Glutamatergic neuron (in vitro differentiated cells): Measurements from ENCODE around the gene PRIM2. TPM values are rescaled to one million over a fixed set of nuclear protein-coding genes. Genes with fewer than 3 reads are reported as not detected.
"Not testable (repeated sequence)": the region's sequence is repeated elsewhere in the genome, so short reads cannot be mapped to it uniquely, and the experiment has no call there.

Experiments
- DNase-seq: peaks from one replicate; pipeline ENCODE4 v3.0.0; 2022
- H3K27ac Mint-ChIP-seq: one replicate; pipeline ENCODE4 v1.8.0; 2020; ENCODE audit warnings: mild to moderate bottlenecking, mixed read lengths, inconsistent platforms; ENCODE audit not compliant: unreplicated experiment
- H3K27me3 Mint-ChIP-seq: one replicate; pipeline ENCODE4 v1.8.0; 2020; ENCODE audit warnings: mild to moderate bottlenecking, moderate library complexity, mixed read lengths, inconsistent platforms; ENCODE audit not compliant: unreplicated experiment
- H3K36me3 Mint-ChIP-seq: one replicate; pipeline ENCODE4 v1.8.0; 2020; ENCODE audit warnings: mild to moderate bottlenecking, mixed read lengths, inconsistent platforms; ENCODE audit not compliant: unreplicated experiment
- H3K4me1 Mint-ChIP-seq: one replicate; pipeline ENCODE4 v1.8.0; 2020; ENCODE audit warnings: mild to moderate bottlenecking, low read depth, mixed read lengths, inconsistent platforms; ENCODE audit not compliant: unreplicated experiment
- H3K4me3 Mint-ChIP-seq: one replicate; pipeline ENCODE4 v1.8.0; 2020; ENCODE audit warnings: mild to moderate bottlenecking, mixed read lengths, inconsistent platforms; ENCODE audit not compliant: unreplicated experiment
- H3K9me3 Mint-ChIP-seq: one replicate; pipeline ENCODE4 v1.8.0; 2020; ENCODE audit warnings: mild to moderate bottlenecking, moderate library complexity, mixed read lengths, inconsistent platforms; ENCODE audit not compliant: unreplicated experiment
- CTCF ChIP-seq: fragments of 200-600 bp; sonication (generic); IDR thresholded peaks from one replicate; pipeline ENCODE4 v1.5.0; 2021; ENCODE audit not compliant: partially characterized antibody, unreplicated experiment
- total RNA-seq: library from RNA; stranded (reverse); fragmentation: NEBNext Ultra II Directional; extraction: Animal tissue kit (Norgen Biotek cat#: 25700); gene quantifications from one replicate; pipeline ENCODE4 v1.2.1, GENCODE V29; 2021; ENCODE audit not compliant: unreplicated experiment

The PRIM2 gene
- total RNA-seq, 1 donor from 2014 or later: 15.3 TPM

- H3K27me3 Mint-ChIP-seq: no peaks in the 10 kb centered on the region
- H3K27ac Mint-ChIP-seq: no peak overlapping the region
- no peak overlapping the region for H3K4me3 Mint-ChIP-seq
- DNase-seq: no peak
- TF ChIP-seq CTCF: no peak
- H3K4me1 Mint-ChIP-seq: no peaks in the 10 kb centered on the region
- no peaks in the 10 kb centered on the region for H3K9me3 Mint-ChIP-seq
- no peaks in the 10 kb centered on the region for H3K36me3 Mint-ChIP-seq
Observed at GRCh38 chr6:57303931-57304681, 13.3 kb upstream of the PRIM2 start.

- no peaks in the 10 kb centered on the region for H3K4me1 Mint-ChIP-seq
- no peak for TF ChIP-seq CTCF
- no peak for DNase-seq
- no peaks in the 10 kb centered on the region for H3K27me3 Mint-ChIP-seq
- H3K4me3 Mint-ChIP-seq: no peak overlapping the region
- peaks cover under 1% of the 10 kb centered on the region for H3K9me3 Mint-ChIP-seq
- no peaks in the 10 kb centered on the region for H3K36me3 Mint-ChIP-seq
- no peak overlapping the region for H3K27ac Mint-ChIP-seq
Observed at GRCh38 chr6:57305107-57305506, 12.3 kb upstream of the PRIM2 start.

- peaks cover 4% of the 10 kb centered on the region for H3K9me3 Mint-ChIP-seq
- H3K4me1 Mint-ChIP-seq: no peaks in the 10 kb centered on the region
- H3K4me3 Mint-ChIP-seq: no peak overlapping the region
- no peaks in the 10 kb centered on the region for H3K36me3 Mint-ChIP-seq
- no peaks in the 10 kb centered on the region for H3K27me3 Mint-ChIP-seq
- DNase-seq: no peak
- no peak overlapping the region for H3K27ac Mint-ChIP-seq
- TF ChIP-seq CTCF: no peak
Observed at GRCh38 chr6:57305761-57306160, 11.7 kb upstream of the PRIM2 start.

- Mint-ChIP-seq H3K36me3 (no peaks in the 10 kb centered on the region), H3K4me3 (no peak overlapping the region), H3K4me1 (no peaks in the 10 kb centered on the region), H3K27ac (no peak overlapping the region), H3K27me3 (no peaks in the 10 kb centered on the region), H3K9me3 (peaks cover 4% of the 10 kb centered on the region)
- no peak for DNase-seq
- TF ChIP-seq CTCF: no peak
Observed at GRCh38 chr6:57306273-57306672, 11.2 kb upstream of the PRIM2 start.

GRCh38 chr6:57307850-57308249 lies 9.6 kb upstream of the PRIM2 start:
- Mint-ChIP-seq H3K36me3 (no peaks in the 10 kb centered on the region), H3K27me3 (no peaks in the 10 kb centered on the region), H3K4me3 (no peak overlapping the region), H3K27ac (no peak overlapping the region), H3K9me3 (peaks cover 4% of the 10 kb centered on the region), H3K4me1 (no peaks in the 10 kb centered on the region)
- TF ChIP-seq CTCF: no peak
- no peak for DNase-seq

GRCh38 chr6:57308755-57309154 lies 8.7 kb upstream of the PRIM2 start:
- not testable (repeated sequence) for H3K27ac Mint-ChIP-seq, H3K4me1 Mint-ChIP-seq, H3K27me3 Mint-ChIP-seq, H3K9me3 Mint-ChIP-seq, DNase-seq, H3K36me3 Mint-ChIP-seq, H3K4me3 Mint-ChIP-seq

- not testable (repeated sequence) for H3K4me1 Mint-ChIP-seq, H3K4me3 Mint-ChIP-seq
Observed at GRCh38 chr6:57310095-57310816, 7.2 kb upstream of the PRIM2 start.

More at GRCh38 chr6:57310095-57310816, 7.2 kb upstream of the PRIM2 start:
- not testable (repeated sequence) for H3K27me3 Mint-ChIP-seq, H3K27ac Mint-ChIP-seq, DNase-seq, H3K9me3 Mint-ChIP-seq, H3K36me3 Mint-ChIP-seq
